IMR-90 (cell line): Measurements from ENCODE around the gene POLR2I. TPM values are rescaled to one million over a fixed set of nuclear protein-coding genes. Genes with fewer than 3 reads are reported as not detected.

Experiments used
- ATAC-seq: fragments of 200-7000 bp; cut with Tn5 transposase; 2 replicates; pipeline ENCODE4 v1.9.1; 2020; ENCODE audit warnings: low read depth, mild to moderate bottlenecking, moderate library complexity
- BruUV-seq: library from RNA; stranded (reverse); fragments of 400-500 nt; replicated peaks from 2 replicates; lab custom pipeline; 2021; lab: Mats Ljungman, UMichigan
- CTCF ChIA-PET: fragments of 300-600 bp; formaldehyde crosslinking; extraction: SDS; loops from one replicate; lab custom pipeline; 2021; ENCODE audit warnings: antibody characterized with exemption; lab: Yijun Ruan, JAX
- POLR2A ChIA-PET: fragments of 300-600 bp; sonication (Branson Sonifier 250); formaldehyde crosslinking; loops from one replicate; lab custom pipeline; 2022; ENCODE audit warnings: antibody characterized with exemption; ENCODE audit not compliant: unreplicated experiment; lab: Charles Lee
- DNase-seq: peaks from one replicate; pipeline ENCODE4 v3.0.0; 2013
- H2AFZ ChIP-seq: replicated peaks from 2 replicates; pipeline ENCODE3; 2013; ENCODE audit warnings: low read length, mild to moderate bottlenecking; ENCODE audit not compliant: poor library complexity
- H2AK5ac ChIP-seq: 2 replicates; pipeline ENCODE4 v1.6.1; 2013; ENCODE audit warnings: low read depth, low read length, inconsistent platforms
- H2AK9ac ChIP-seq: replicated peaks from 2 replicates; pipeline ENCODE3; 2013; ENCODE audit warnings: mild to moderate bottlenecking, low read depth, low read length, moderate library complexity; ENCODE audit not compliant: poor library complexity
- H2BK120ac ChIP-seq: 2 replicates; pipeline ENCODE4 v1.6.1; 2013; ENCODE audit warnings: low read depth, low read length, inconsistent platforms
- H2BK15ac ChIP-seq: 3 replicates; pipeline ENCODE4 v1.6.1; 2013; ENCODE audit warnings: low read depth, low read length, inconsistent platforms
- H2BK20ac ChIP-seq: 2 replicates; pipeline ENCODE4 v1.6.1; 2013; ENCODE audit warnings: low read depth, mild to moderate bottlenecking, inconsistent platforms, low read length, moderate library complexity
- H2BK5ac ChIP-seq: 2 replicates; pipeline ENCODE4 v1.6.1; 2013; ENCODE audit warnings: mild to moderate bottlenecking, low read depth, low read length, inconsistent platforms; ENCODE audit not compliant: poor library complexity, severe bottlenecking
- H3K14ac ChIP-seq: replicated peaks from 2 replicates; pipeline ENCODE4 v1.6.1; 2013; ENCODE audit warnings: low read depth, low read length, inconsistent platforms
- H3K18ac ChIP-seq: 2 replicates; pipeline ENCODE4 v1.6.1; 2013; ENCODE audit warnings: low read depth, low read length, control low read depth
- H3K23ac ChIP-seq: 2 replicates; pipeline ENCODE4 v1.6.1; 2013; ENCODE audit warnings: low read depth, low read length, inconsistent platforms
- H3K27ac ChIP-seq: 2 replicates; pipeline ENCODE4 v1.5.1; 2013; ENCODE audit warnings: mild to moderate bottlenecking, control low read depth, low read length; ENCODE audit not compliant: insufficient read depth
- H3K27me3 ChIP-seq: 2 replicates; pipeline ENCODE4 v1.6.1; 2013; ENCODE audit warnings: low read length; ENCODE audit not compliant: control insufficient read depth, insufficient read depth
- H3K36me3 ChIP-seq: 2 replicates; pipeline ENCODE4 v1.6.1; 2013; ENCODE audit warnings: low read length, mixed read lengths; ENCODE audit not compliant: control insufficient read depth, insufficient read depth
- H3K4ac ChIP-seq: 2 replicates; pipeline ENCODE4 v1.6.1; 2013; ENCODE audit warnings: low read depth, low read length, inconsistent platforms
- H3K4me1 ChIP-seq: 2 replicates; pipeline ENCODE4 v1.6.1; 2013; ENCODE audit warnings: low read length, mixed read lengths; ENCODE audit not compliant: control insufficient read depth, insufficient read depth
- H3K4me2 ChIP-seq: 2 replicates; pipeline ENCODE4 v1.6.1; 2013; ENCODE audit warnings: low read depth, mild to moderate bottlenecking, control low read depth, low read length, moderate library complexity
- H3K4me3 ChIP-seq: 2 replicates; pipeline ENCODE4 v1.5.1; 2013; ENCODE audit warnings: low read depth, mild to moderate bottlenecking, control low read depth, low read length, moderate library complexity; ENCODE audit not compliant: insufficient read depth
- H3K56ac ChIP-seq: 2 replicates; pipeline ENCODE4 v1.6.1; 2013; ENCODE audit warnings: low read length, inconsistent platforms; ENCODE audit not compliant: insufficient read depth; ENCODE audit errors: extremely low read depth
- H3K79me1 ChIP-seq, 2 experiments: 2 replicates each; pipeline ENCODE4 v1.6.1; 2013; ENCODE audit warnings: low read length in 2 of 2, inconsistent platforms in 1 of 2, low read depth in 1 of 2
- H3K9ac ChIP-seq: 2 replicates; pipeline ENCODE4 v1.6.1; 2013; ENCODE audit warnings: low read depth, low read length, control low read depth
- H3K9me1 ChIP-seq: 2 replicates; pipeline ENCODE4 v1.6.1; 2013; ENCODE audit warnings: low read length, inconsistent platforms; ENCODE audit not compliant: insufficient read depth
- H3K9me3 ChIP-seq: 2 replicates; pipeline ENCODE4 v1.6.1; 2013; ENCODE audit warnings: low read length; ENCODE audit not compliant: control insufficient read depth, insufficient read depth
- H4K20me1 ChIP-seq: 2 replicates; pipeline ENCODE4 v1.6.1; 2013; ENCODE audit warnings: low read length, inconsistent platforms; ENCODE audit not compliant: insufficient read depth
- H4K5ac ChIP-seq: 2 replicates; pipeline ENCODE4 v1.6.1; 2013; ENCODE audit warnings: mild to moderate bottlenecking, low read depth, low read length, control low read depth
- H4K8ac ChIP-seq, 2 experiments: 2 replicates each; pipeline ENCODE4 v1.6.1; 2013; ENCODE audit warnings: low read depth in 2 of 2, low read length in 2 of 2, control low read depth in 1 of 2, inconsistent platforms in 1 of 2
- H4K91ac ChIP-seq: 2 replicates; pipeline ENCODE4 v1.6.1; 2013; ENCODE audit warnings: low read depth, low read length, inconsistent platforms; ENCODE audit not compliant: insufficient read depth
- CEBPB ChIP-seq: IDR thresholded peaks from 2 replicates; pipeline ENCODE4 v1.6.1; 2012; ENCODE audit warnings: low read depth, low read length, improper control_type of control experiment
- CHD1 ChIP-seq: IDR thresholded peaks from 2 replicates; pipeline ENCODE4 v1.6.1; 2012; ENCODE audit warnings: low read depth, low read length, improper control_type of control experiment
- CTCF ChIP-seq: conservative IDR thresholded peaks from 2 replicates; pipeline ENCODE4 v1.5.1; 2012; ENCODE audit warnings: mild to moderate bottlenecking, low read depth, low read length, improper control_type of control experiment
- ELK1 ChIP-seq: fragments of 150-350 bp; IDR thresholded peaks from 2 replicates; pipeline ENCODE4 v1.6.1; 2016; ENCODE audit warnings: low read depth, mild to moderate bottlenecking, low read length, moderate library complexity, borderline replicate concordance
- FOS ChIP-seq: fragments of 150-350 bp; IDR thresholded peaks from 2 replicates; pipeline ENCODE4 v1.6.1; 2016; ENCODE audit warnings: low read depth, low read length
- MAZ ChIP-seq: IDR thresholded peaks from 2 replicates; pipeline ENCODE4 v1.6.1; 2012; ENCODE audit warnings: low read depth, mild to moderate bottlenecking, low read length, improper control_type of control experiment, moderate library complexity, borderline replicate concordance
- NFE2L2 ChIP-seq: fragments of 150-350 bp; IDR thresholded peaks from 2 replicates; pipeline ENCODE4 v1.6.1; 2016; ENCODE audit warnings: low read depth, mild to moderate bottlenecking, low read length
- POLR2A ChIP-seq: IDR thresholded peaks from 2 replicates; pipeline ENCODE4 v1.6.1; 2012; ENCODE audit warnings: mild to moderate bottlenecking, low read depth, low read length
- RCOR1 ChIP-seq: IDR thresholded peaks from 2 replicates; pipeline ENCODE4 v1.6.1; 2012; ENCODE audit warnings: mild to moderate bottlenecking, low read length, improper control_type of control experiment; ENCODE audit not compliant: insufficient replicate concordance
- RFX5 ChIP-seq: IDR thresholded peaks from 2 replicates; pipeline ENCODE4 v1.8.0; 2012; ENCODE audit warnings: low read depth, mild to moderate bottlenecking, low read length, moderate library complexity
- SMC3 ChIP-seq: fragments of 150-350 bp; IDR thresholded peaks from 2 replicates; pipeline ENCODE4 v1.6.1; 2016; ENCODE audit warnings: low read depth, mild to moderate bottlenecking, antibody characterized with exemption, low read length, moderate library complexity
- WGBS, 2 experiments: methylation state at CpG; one replicate each; pipeline versions ENCODE4 v1.1.5 to v1.1.7; 2013; ENCODE audit warnings: missing lambda C conversion rate in 2 of 2; ENCODE audit not compliant: insufficient read length in 1 of 2; ENCODE audit errors: extremely low coverage in 2 of 2; 5-methylcytosine and 5-hydroxymethylcytosine counted together
- dilution Hi-C: fragments of 300-500 bp; cut with HindIII; formaldehyde crosslinking; loops from one replicate; pipeline ENCODE4 v1.14.3; 2018; ENCODE audit warnings: low sequenced_read_pairs; ENCODE audit not compliant: unreplicated experiment
- in situ Hi-C: fragments of 300-500 bp; cut with MboI; formaldehyde crosslinking; loops from 3 replicates; pipeline ENCODE4 v1.14.3; 2019; ENCODE audit warnings: low sequenced_read_pairs, inconsistent platforms, mixed read lengths
- intact Hi-C: fragments of 100-400 bp; cut with micrococcal nuclease; formaldehyde crosslinking; loops from 2 replicates; pipeline ENCODE4 v1.10.0; 2022
- polyA plus RNA-seq, 3 experiments: library from polyadenylated mRNA; depleted of rRNA; stranded (reverse); fragments of >200 nt; gene quantifications; 2 replicates each; pipeline ENCODE4 v1.2.3, GENCODE V29; 2012; ENCODE audit warnings: low replicate concordance in 1 of 3
- total RNA-seq: library from RNA; depleted of rRNA; stranded (reverse); fragments of >200 nt; gene quantifications from 2 replicates; pipeline ENCODE4 v1.2.3, GENCODE V29; 2012

The POLR2I gene
- total and polyA plus RNA-seq, 2 of the 4 experiments (the other 2 are of a cell fraction), result 35.8 to 59.7 TPM

- Histone ChIP-seq H3K9ac (no peak overlapping the region), H4K5ac (no peak overlapping the region), H3K9me1 (0 out of 2 replicates have a peak, but pooled peaks cover 3% of the 10 kb centered on the region), H2BK15ac (no peak overlapping the region), H3K4ac (no peak overlapping the region), H3K4me1 (peaks cover 5% of the 10 kb centered on the region), H2BK5ac (no peak overlapping the region), H2BK20ac (no peak overlapping the region), H3K36me3 (peaks cover 12% of the 10 kb centered on the region), H2BK120ac (no peak overlapping the region), H3K27ac (no peak overlapping the region), H3K27me3 (no peaks in the 10 kb centered on the region), H4K8ac (no peak overlapping the region), H3K79me1 (peaks cover 19 to 26% of the 10 kb centered on the region in 2 experiments; a peak in 3 of 4 replicates), H3K4me3 (no peak overlapping the region), H3K23ac (no peak overlapping the region), H2AFZ (no peak overlapping the region), H3K18ac (no peak overlapping the region), H3K56ac (no peak overlapping the region), H3K4me2 (no peak overlapping the region), H4K20me1 (peaks cover 6% of the 10 kb centered on the region), H2AK9ac (no peak overlapping the region), H2AK5ac (no peak overlapping the region), H3K9me3 (no peaks in the 10 kb centered on the region), H4K91ac (no peak overlapping the region), H3K14ac (no peak overlapping the region)
- intact Hi-C loops (no loop called here), dilution Hi-C loops (no loop called here), in situ Hi-C loops (no loop called here)
- WGBS, 2 experiments, result 55% methylated on average over 5 of the region's 13 CpGs; no CpG with 5 or more reads in 1 of the 2 experiments
- ATAC-seq, result no peak
- no TSS peak for BruUV-seq
- no peak for DNase-seq
- ChIA-PET CTCF (no interaction called here), POLR2A (no interaction called here)
- TF ChIP-seq FOS (no peak), POLR2A (no peak), NFE2L2 (no peak), RCOR1 (no peak), ELK1 (no peak), SMC3 (no peak), RFX5 (no peak), CHD1 (no peak), CEBPB (no peak), CTCF (no peak), MAZ (no peak)
Measured at GRCh38 chr19:36111200-36111539, 3.5 kb downstream of the POLR2I start.
